C1 segment of cervical spinal cord (tissue), 14 donors: ENCODE measurements around the gene PAQR5.
"Not testable (repeated sequence)": the region's sequence is repeated elsewhere in the genome, so short reads cannot be mapped to it uniquely, and the experiment has no call there.

ENCODE experiments used
- DNase-seq, 14 donors: peaks; one replicate each; lab custom pipeline; 2025; lab: John Stamatoyannopoulos, UW

The PAQR5 gene

DNA sequence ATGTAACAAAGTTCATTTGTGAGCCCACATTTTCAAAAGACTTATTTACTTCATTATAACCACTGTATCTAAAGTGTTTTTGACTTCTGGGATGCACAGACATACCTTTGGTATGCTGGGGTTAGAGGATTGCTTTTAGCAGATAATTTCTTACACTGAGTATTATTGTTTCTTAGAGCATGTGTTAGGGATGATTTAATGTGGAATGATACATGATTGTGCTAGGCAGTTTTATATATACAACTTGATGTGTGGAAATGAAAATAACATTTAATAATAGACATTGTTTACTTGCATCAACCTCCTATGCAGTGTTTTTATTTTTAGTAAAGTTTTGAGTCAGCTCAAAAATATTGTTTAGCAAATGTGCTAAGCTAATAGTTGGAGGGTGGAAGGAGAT lies 118.9 kb downstream of the PAQR5 start:
- DNase-seq: no peak

DNA sequence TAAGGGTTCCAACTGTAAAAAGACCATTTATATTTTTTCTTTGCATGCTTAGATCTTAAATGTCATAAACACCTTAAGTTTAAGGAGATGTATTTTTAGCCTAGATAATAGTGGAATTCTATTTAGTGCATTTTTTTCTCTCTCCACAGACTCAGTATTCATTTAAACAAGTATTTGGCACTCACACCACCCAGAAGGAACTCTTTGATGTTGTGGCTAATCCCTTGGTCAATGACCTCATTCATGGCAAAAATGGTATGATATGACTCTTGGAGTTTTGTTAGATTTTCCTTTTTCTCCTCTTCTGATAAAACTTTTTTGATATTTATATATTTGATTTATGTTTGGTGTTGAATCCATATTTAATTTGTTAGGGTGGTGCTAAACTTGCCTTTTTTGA lies 122.8 kb downstream of the PAQR5 start:
- no peak for DNase-seq

DNA sequence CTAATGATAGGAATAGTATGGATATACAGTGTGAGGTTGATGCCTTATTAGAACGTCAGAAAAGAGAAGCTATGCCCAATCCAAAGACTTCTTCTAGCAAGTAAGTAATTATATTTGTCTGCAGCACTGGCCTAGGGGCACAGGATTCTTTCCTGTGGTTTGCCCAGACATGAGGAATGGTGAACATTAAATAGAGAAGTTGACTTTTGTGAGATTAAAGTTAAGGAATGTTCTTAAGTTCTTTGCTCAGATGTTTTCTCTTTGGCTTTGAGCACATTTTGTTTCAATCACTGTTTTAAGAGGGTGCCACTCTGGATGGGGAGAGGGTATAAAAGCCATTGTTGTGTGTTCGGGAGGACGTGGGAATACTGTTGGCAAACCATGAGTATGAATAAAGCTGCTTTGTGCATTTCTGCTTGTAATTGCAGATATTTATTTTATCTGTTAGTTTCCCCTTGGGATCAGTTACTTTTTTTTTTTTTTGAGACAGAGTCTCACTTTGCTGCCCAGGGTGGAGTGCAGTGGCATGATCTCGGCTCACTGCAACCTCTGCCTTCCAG lies 123.7 kb downstream of the PAQR5 start:
- no peak for DNase-seq

DNA sequence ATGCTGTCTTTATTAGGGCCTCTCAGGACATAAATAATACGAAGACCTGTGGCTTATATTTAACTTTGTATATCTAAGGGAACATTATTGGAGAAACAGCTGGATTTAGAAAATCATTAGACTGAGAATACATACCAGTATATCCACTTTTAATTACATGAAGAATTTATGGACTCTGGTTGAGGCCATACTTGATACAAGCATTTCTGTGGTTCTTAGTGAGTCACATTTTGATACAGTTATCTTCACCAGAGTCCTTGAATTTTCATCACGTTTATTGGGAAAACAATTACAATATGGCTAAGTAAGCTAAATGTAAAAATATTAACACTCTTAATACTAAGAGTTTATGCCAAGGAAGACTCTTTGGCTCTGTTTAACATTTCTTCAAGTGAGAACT lies 125.3 kb downstream of the PAQR5 start:
- no peak for DNase-seq

DNA sequence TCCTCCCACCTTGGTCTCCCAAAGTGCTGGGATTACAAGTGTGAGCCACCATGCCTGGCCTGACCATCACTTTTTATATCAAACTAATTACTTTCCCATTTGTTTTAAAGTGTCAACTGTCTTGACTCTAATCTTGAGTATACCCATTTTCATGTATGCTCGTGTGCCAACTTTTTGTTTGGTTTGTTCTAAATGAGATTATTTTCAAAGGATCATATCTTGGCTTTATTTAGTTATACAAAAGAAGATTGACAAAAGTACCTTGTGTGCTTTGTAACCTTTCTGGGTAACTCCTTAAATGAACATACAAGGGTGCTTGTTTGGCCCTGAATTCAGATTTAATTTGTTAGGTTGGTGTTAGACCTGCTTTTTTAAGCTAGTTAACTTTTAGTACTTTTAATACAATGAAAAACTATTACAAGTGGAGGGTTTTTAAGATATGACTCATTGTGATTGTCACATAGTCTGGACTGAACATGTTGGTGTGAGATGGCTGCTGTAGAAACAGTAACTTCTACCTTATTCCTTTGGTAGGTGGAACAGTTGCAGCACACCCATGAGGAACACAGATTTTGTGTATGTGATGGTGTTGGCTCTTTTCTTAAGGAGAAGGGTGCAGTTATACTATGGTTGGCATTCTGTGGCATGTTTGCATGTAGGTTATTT lies 126.2 kb downstream of the PAQR5 start:
- DNase-seq: no peak

DNA sequence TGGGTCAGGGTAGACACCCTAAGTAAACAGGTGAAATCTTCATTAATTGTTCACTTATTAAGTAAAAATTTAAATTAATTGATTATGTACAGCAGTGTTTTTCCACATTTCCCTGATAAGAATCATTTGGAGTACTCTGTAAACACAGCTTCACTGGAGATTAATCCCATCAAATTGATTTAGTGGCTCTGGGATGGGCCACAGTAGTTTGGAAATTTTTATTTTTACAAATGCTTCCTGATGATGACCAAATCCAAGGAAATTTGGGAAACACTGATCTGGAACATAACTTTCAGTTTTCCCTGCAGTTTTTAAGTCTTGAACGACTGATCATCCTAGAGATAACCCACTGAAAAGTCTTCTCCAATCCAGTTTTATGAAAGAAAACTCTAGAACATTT lies 135.1 kb downstream of the PAQR5 start:
- no peak for DNase-seq

DNA sequence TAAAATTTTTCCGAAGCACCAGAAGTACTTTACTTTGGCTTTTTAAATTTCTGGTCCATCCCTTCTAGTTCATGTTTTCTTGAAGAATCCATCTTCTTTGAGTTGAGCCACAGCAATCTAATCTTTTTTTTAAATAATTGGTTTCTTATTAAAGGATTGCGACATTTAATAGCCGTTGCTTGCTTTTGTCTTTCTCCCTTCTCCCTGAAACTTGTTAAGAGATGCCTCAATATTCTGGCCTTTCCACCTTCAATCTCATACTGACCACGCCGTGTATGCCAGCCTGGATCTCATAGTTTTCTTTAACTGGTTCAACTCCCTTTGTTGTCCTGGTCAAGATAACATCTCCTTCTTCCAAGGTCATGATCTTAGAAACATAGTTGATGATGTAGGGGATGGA lies 135.5 kb downstream of the PAQR5 start:
- no peak for DNase-seq

DNA sequence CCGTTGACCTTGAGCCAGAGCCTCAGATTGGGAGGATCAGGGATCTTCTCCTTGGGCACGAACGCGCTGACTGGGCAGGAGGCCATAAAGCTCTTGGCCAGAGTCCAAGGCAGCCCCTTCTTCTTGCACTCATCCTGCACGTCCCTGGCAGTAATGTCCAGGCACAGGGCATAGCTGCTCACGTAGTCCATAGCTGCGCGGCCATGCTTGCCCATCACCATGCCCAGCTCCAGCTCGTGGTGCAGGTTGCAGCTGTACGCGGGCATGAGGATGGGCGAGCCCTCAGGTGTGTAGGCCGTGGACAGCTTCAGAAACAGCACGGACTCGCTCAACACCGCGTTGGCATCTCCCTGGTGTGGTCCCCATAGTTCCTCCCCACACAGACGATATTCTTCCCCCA lies 136.0 kb downstream of the PAQR5 start:
- no peak for DNase-seq

DNA sequence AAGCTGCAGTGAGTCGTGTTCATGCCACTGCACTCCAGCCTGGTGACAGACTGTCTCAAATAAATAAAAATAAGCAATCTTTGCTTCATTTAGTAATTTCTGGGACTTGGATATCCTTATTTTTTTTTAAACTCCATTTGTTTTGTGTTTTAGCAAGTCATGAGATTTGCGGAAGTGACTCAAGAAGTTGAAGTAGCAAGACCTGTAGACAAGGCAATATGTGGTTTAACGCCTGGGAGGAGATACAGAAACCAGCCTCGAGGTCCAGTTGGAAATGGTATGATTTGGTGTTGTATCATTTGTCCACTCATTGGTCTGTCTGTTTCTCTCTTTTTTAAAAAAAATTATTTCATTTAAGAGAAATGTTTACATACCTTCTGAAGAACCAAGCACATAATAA lies 137.3 kb downstream of the PAQR5 start:
- no peak for DNase-seq

DNA sequence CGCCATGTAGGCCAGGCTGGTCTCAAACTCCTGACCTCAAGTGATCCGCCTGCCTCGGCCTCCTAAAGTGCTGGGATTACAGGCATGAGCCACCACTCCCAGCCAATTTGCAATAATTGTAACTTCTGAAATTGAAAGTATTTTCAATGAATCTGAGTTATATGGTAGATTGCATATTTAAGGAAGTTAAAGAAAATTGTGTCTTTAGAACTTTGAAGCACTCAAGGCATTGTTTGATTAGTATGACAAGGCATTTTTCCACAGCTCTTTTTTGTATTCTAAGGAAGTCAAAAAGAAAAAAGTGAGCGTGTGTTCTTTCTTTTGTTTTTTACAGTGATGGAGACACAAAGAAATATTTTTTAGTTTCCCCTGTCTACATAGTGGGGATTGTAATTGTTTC lies 138.2 kb downstream of the PAQR5 start:
- no peak for DNase-seq

DNA sequence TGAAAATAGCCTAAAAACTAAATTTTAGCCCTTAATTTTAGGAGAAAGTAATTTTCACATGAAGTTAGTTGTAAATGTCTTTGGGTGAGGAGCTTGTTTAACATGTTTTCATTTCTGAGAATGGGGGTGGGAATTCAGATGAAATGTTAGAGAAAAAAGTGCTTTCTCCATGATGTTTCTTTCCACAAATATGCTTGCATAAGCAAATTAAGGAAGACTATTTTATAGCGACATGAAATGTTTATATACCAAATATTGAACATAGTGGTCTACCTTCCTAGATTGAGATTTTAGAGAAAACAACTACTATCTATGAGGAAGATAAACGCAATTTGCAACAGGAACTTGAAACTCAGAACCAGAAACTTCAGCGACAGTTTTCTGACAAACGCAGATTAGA lies 140.9 kb downstream of the PAQR5 start:
- DNase-seq: no peak

DNA sequence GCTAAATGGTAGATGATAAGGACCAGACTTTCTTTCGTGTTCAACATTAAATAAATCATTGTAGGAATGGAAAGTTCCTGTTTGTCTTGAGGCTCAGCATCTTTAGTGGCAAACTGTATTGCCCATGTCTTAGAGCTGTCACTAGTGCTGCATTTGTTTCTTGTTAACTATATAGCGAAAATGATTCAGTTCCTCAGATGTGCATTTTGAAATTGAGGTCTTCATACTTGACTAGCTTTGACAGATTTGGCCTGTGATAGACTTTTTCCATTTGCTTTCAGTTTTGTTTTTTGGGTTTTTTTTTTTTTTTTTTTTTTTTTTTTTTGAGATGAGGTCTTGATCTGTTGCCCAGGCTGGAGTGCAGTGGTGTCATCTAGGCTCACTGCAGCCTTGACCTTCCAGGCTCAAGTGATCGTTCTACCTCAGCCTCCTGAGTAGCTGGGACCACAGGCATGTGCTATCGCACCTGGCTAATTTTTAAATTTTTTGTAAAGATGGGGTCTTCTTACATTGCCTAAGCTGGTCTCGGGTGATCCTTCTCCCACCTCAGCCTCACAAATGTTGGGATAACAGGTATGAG lies 144.4 kb downstream of the PAQR5 start:
- no peak for DNase-seq

DNA sequence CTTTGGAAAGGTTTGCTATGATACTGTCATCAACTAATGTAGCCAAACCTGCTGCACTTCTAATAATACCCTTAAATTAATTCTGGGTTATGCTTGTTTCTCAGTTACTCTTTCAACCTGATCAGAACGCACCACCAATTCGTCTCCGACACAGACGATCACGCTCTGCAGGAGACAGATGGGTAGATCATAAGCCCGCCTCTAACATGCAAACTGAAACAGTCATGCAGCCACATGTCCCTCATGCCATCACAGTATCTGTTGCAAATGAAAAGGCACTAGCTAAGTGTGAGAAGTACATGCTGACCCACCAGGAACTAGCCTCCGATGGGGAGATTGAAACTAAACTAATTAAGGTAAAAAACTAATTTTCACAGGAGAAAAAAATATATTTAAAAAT lies 146.0 kb downstream of the PAQR5 start:
- no peak for DNase-seq

DNA sequence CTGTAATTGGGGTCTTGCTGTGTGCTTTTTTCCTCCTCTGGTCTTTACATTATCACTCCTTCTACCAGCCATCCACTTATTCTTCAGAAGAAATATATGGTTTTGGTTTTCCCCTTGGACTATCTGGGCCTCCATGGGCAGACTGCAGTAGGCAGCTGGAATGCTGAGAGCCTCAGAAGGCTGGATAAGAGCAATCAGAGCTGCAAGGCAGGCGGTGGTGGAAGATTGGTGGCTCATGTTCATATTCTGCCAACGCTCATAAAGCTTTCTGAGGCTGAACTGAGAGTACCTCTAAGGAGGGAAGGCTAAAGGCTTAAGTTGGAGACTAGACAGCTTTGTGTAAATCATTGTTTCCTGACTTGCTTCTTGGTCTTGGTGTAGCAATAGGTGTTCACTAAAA lies 148.2 kb downstream of the PAQR5 start:
- DNase-seq: no peak

DNA sequence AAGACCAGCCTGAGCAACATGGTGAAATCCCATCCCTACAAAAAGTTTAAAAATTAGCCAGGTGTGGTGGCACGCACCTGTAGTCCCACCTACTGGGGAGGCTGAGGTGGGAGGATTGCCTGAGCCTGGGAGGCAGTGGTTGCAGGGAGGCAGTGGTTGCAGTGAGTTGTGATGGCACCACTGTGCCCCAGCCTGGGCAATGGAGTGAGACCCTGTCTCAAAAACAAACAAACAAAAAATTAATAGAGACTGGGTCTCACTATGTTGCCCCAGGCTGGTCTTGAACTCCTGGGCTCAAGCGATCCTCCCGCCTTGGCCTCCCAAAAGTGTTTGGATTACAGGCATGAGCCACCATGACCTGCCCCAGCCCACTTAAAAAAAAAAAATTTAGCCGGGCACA lies 151.5 kb downstream of the PAQR5 start:
- not testable (repeated sequence) for DNase-seq

DNA sequence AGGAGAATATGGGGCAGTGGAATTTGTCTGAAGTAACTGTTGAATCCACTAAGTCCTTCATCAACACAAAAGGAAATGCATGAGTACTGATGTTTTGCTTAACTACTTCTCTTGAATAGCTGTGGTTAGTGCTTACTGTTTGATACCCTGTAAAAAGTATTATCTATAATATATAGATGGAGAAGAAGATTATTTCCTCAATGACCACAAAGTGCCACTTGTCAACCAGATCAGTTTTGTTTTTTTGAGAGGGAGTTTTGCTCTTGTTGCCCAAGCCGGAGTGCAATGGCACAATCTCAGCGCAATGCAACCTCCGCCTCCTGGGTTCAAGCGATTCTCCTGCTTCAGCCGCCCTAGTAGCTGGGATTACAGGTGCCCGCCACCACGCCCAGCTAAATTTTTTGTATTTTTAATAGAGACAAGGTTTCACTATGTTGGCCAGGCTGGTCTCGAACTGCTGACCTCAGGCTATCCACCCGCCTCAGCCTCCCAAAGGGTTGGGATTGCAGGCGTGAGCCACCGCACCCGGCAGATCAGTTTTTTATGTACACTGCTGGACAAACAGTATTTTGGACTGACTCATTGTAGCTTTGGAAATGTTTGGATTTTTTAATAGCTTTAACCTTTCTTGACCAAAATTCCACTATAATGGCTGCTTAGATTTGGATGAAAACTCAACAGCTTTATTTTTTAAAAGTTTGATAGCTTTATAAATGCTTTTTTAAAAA lies 152.4 kb downstream of the PAQR5 start:
- DNase-seq: no peak

DNA sequence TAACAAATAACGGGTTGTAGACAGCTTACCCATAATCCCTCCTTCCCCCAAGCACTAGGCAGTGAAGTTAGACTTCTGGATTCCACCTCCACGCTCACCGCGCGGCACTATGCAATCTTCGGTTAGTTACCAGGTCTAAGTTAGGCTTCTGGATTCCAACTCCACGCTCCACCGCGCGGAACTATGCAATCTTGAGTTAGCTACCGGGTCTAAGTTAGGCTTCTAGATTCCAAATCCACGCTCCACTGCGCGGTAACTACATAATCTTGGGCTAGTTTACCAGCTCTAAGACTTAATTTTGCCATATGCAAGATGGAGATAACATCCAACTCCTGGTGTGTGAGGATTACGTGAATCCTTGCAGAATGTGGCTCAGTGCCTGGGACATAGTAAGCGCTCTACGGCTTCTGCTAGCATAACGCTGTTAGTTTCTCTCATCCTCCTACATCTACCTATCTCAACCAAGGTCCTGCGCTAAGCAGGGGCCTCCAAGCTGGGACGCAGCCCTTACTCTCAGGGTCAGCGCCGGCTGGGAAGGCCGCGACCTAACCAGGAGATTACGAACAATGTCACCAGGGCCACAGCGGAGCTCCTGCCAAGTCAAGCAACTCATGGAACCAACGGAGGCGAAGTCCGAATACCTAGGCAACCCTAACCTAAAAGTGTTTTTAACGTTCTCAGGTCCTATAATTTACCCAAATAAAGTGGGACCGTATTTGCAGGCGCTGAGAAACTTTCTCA lies 153.4 kb downstream of the PAQR5 start:
- DNase-seq: peak in 4 of 14 donors; percentile 51 to 90 (median 64)

DNA sequence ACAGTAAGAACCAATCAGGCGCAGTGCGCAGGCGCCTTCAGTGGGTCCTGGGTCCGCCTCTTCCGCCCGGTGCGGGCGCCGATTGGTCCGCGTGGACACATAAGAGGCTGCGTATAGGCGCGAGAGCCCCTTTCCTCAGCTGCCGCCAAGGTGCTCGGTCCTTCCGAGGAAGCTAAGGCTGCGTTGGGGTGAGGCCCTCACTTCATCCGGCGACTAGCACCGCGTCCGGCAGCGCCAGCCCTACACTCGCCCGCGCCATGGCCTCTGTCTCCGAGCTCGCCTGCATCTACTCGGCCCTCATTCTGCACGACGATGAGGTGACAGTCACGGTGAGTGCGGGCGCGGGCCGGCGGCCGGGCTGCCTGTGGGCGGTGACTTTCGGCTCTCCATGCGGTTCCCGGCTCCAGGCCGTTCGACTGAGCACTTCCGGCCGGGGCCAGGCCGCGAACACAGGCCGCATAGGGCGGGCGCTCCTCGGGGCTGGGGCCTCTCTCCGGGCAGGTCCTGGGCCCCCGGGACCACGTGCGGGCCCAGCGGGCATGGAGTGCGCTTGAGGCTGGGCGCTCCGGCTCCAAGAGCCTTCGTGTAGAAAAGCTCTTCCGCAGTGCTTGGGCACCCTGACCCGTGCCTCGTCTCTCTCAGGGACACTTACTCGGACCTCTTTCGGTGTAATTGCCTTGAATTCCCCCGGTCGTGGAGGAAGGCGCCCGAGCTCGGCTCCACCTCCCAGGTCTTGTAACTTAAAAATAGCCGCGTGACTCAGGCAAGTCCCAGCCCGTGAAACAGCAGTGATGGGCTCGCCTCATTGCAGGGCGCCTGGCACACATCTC lies 154.2 kb downstream of the PAQR5 start, which contains the start of gene RPLP1:
TSS of gene RPLP1 (plus strand) at position 127 of the 830 bp plus-strand sequence. CDS start at position 258, 131 bp downstream.
- DNase-seq: peak in 13 of 14 donors; percentile 28 to 95 (median 92)

DNA sequence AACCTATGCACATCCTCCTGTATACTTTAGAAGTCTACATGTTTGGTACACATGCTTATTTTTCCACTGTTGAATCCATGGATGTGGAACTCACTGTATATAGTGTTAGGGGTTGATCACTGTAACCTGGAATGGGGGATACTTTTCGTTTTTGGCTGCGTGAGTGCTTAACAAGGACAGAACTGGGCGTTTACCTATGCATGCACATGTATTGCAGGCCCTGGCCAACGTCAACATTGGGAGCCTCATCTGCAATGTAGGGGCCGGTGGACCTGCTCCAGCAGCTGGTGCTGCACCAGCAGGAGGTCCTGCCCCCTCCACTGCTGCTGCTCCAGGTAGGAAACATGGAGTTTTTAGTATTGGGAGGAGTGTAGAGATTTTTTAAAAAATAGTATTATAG lies 156.2 kb downstream of the PAQR5 start:
- DNase-seq: no peak

DNA sequence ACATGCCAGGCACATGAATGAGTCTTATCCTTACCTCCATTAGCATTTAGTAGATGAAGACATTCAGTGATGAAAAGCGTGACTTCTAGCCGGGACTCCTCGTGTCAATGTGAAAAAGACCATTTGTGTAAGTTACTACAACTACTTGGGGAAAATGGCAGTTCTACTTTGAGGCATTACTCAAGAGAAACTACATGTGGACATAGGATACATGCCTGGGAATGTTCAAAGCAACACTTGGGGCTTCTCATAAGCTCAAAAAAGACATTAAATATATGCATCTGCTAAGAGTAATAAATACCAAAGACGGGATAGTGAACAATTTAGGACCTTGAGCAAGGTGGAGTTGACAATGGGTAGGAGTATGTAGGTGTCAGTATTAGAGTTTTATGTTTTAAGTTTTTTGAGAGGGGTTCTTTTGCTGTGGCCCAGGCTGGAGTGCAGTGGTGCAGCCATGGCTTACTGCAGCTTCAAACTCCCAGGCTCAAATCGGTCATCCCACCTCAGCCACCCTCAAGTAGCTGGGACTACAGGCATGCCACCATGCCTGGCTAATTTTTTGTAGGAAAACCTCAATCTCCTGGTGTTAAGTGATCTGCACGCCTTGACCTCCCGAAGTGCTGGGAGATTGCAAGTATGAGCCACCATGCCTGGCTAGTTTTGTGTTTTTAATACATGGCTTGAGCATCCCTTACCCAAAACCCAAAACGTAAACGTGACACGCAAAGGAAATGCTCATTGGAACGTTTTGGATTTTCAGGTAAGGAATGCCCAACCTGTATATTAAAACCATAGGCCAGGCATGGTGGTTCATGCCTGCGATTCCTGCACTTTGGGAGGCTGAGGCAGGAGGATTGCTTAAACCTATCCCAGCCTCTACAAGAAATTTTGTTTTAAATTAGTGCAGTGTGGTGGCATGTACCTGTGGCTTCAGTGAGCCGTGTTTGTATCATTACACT lies 157.8 kb downstream of the PAQR5 start:
- DNase-seq: no peak
